RWPE2 (cell line): ENCODE data around the gene RRP8.

Experiments used
- ATAC-seq: fragments of 200-7000 bp; cut with Tn5 transposase; 3 replicates; pipeline ENCODE4 v1.9.1; 2021; ENCODE audit warnings: low read depth
- DNase-seq: peaks from one replicate; pipeline ENCODE4 v3.0.0-alpha.2; 2020; ENCODE audit warnings: low spot score
- H3K27ac ChIP-seq: fragments of 450-650 bp; 2 replicates; pipeline ENCODE4 v1.5.1; 2017; ENCODE audit warnings: mild to moderate bottlenecking; ENCODE audit not compliant: poor library complexity, severe bottlenecking
- H3K27me3 ChIP-seq: fragments of 250-450 bp; sonication (Bioruptor Pico); 2 replicates; pipeline ENCODE4 v1.5.1; 2021; ENCODE audit warnings: mild to moderate bottlenecking, moderate library complexity; ENCODE audit not compliant: insufficient read depth, poor library complexity, severe bottlenecking
- H3K36me3 ChIP-seq: fragments of 250-450 bp; sonication (Bioruptor Pico); 2 replicates; pipeline ENCODE4 v1.5.1; 2020; ENCODE audit warnings: low read depth, mild to moderate bottlenecking, moderate library complexity
- H3K4me1 ChIP-seq: fragments of 250-450 bp; sonication (Bioruptor Pico); 2 replicates; pipeline ENCODE4 v1.5.1; 2021; ENCODE audit warnings: mild to moderate bottlenecking, moderate library complexity; ENCODE audit not compliant: insufficient read depth, poor library complexity, severe bottlenecking
- H3K4me3 ChIP-seq: fragments of 250-450 bp; sonication (Bioruptor Pico); 2 replicates; pipeline ENCODE4 v1.5.1; 2021; ENCODE audit warnings: mild to moderate bottlenecking, moderate library complexity; ENCODE audit not compliant: severe bottlenecking
- H3K9me3 ChIP-seq: fragments of 250-450 bp; sonication (Bioruptor Pico); 2 replicates; pipeline ENCODE4 v1.5.1; 2021; ENCODE audit warnings: mild to moderate bottlenecking, moderate library complexity; ENCODE audit not compliant: severe bottlenecking
- TF ChIP-seq, protein P1 (sequence below): fragments of 450-650 bp; IDR thresholded peaks from one replicate; pipeline ENCODE4 v1.5.1; 2017; ENCODE audit warnings: mild to moderate bottlenecking, moderate library complexity; ENCODE audit not compliant: poor library complexity, severe bottlenecking

Gene RRP8

DNA sequence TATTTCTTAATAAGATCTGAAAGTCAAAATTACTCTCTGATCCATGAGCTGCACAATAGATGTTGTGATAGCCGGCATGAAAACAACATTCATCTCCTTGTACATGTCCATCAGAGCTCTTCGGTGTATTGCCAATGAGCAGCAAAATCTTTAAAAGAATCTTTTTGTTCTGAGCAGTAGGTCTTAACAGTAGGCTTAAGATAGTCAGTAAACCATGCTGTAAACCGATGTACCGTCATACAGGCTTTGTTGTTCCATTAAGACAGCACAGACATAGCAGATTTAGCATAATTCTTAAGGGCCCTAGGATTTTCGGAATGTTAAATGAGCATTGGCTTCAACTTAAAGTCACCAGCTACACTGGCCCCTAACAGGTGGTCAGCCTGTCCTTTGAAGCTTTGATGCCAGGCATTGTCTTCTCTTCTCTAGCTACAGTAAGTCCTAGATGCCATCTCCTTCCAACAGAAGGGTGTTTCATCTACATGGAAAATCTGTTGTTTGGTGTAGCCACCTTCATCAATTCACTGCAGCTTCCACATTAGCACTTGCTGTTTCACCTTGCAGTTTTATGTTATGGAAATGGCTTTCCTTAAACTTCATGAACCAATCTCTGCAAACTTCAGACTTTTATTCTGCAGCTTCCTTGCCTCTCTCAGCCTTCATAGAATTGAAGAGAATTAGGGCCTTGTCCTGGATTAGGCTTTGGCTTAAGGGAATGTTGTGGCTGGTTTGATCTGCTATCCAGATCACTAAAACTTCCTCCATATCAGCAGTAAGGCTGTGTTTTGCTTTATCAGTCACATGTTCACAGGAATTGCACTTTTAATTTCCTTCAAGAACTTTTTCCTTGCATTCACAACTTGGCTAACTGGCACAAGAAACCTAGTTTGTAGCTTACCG, 28.4 kb downstream of the RRP8 start:
- DNase-seq (no peak), ATAC-seq (no peak)
- H3K4me1 ChIP-seq, result no peaks in the 10 kb centered on the region
- no peak overlapping the region for H3K27ac ChIP-seq
- no peaks in the 10 kb centered on the region for H3K27me3 ChIP-seq
- H3K36me3 ChIP-seq, result no peaks in the 10 kb centered on the region
- H3K4me3 ChIP-seq, result no peak overlapping the region
- TF ChIP-seq, protein P1, sequence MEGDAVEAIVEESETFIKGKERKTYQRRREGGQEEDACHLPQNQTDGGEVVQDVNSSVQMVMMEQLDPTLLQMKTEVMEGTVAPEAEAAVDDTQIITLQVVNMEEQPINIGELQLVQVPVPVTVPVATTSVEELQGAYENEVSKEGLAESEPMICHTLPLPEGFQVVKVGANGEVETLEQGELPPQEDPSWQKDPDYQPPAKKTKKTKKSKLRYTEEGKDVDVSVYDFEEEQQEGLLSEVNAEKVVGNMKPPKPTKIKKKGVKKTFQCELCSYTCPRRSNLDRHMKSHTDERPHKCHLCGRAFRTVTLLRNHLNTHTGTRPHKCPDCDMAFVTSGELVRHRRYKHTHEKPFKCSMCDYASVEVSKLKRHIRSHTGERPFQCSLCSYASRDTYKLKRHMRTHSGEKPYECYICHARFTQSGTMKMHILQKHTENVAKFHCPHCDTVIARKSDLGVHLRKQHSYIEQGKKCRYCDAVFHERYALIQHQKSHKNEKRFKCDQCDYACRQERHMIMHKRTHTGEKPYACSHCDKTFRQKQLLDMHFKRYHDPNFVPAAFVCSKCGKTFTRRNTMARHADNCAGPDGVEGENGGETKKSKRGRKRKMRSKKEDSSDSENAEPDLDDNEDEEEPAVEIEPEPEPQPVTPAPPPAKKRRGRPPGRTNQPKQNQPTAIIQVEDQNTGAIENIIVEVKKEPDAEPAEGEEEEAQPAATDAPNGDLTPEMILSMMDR, result no peak
- no peaks in the 10 kb centered on the region for H3K9me3 ChIP-seq

DNA sequence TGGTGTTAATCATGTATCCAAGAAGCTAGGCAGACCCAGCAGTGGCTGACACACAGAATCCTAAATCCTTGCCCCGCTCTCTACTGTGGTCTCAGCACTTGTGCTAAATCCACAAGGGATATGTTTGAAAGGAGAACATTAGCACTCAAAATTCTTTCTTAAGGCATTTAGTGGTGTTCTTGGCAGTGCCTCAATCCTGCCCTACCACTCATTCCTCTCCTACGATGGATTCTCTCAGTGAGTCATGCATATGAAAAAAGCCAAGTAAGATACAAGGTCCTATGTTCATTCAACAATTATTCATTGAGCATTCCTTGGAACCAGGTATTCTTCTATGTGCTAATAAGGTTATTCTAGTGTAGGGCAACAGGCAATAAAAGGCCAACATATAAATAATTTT, 31.2 kb downstream of the RRP8 start:
- Histone ChIP-seq H3K9me3 (no peaks in the 10 kb centered on the region), H3K36me3 (no peaks in the 10 kb centered on the region), H3K4me1 (no peaks in the 10 kb centered on the region), H3K27me3 (no peaks in the 10 kb centered on the region), H3K4me3 (no peak overlapping the region), H3K27ac (no peak overlapping the region)
- DNase-seq (no peak), ATAC-seq (peak; percentile 52; the same call in 2 of the 3 replicates)
- TF ChIP-seq, protein P1, result no peak

DNA sequence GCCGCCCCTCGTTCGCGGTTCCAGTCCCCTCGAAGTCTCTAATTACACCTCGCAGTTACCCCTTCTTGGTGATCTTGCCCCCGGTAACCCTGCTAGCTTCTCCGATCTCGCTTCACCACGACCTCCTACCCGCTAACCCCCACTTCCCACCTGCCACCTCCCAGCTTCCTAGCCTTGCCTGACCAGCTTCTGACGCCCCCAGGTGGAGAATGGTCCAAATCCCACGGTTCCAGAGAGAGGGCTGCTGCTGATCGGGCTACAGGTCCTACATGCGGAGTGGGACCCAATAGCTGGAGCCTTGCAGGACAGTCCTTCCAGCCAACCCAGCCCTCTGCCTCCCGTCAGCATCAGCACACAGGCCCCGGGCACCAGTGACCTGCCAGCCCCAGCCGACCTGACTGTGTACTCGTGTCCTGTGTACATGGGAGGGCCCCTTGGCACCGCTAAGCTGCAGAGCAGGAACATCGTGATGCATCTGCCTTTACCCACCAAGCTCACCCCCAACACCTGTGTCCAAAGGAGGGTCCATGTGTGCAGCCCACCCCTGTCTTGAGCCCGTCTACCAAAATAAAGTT, 31.9 kb downstream of the RRP8 start:
- DNase-seq (no peak), ATAC-seq (no peak)
- H3K27ac ChIP-seq, result no peak overlapping the region
- no peak overlapping the region for H3K4me3 ChIP-seq
- H3K9me3 ChIP-seq, result no peaks in the 10 kb centered on the region
- TF ChIP-seq, protein P1, result no peak
- H3K36me3 ChIP-seq, result no peaks in the 10 kb centered on the region
- no peaks in the 10 kb centered on the region for H3K4me1 ChIP-seq
- no peaks in the 10 kb centered on the region for H3K27me3 ChIP-seq

DNA sequence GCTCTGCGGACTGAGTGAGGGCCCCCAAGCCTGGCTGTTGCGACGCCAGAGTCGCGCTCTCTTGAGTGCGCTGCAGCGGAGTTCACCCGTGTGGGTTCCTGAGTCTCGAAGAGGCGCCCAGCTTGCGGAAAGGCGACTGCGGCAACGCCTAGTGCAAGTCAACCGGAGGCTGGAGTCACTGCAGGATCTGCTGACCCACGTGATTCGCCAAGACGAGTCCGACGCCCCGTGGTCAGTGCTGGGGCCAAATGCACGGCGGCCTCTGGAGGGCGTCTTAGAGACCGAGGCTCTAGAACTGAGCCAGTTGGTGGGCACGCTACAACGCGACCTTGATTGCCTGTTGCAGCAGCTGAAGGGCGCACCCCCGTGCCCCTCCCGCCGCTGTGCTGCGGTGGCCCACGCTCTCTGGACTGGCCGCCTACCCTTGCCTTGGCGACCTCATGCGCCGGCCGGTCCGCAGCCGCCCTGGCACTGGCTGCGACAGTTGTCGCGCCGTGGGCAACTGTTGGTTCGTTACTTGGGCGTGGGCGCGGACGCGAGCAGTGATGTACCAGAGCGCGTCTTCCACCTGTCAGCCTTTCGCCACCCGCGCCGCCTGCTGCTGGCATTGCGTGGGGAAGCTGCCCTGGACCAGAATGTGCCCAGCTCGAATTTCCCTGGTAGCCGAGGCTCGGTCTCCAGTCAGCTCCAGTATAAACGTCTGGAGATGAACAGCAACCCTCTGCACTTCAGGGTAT, 32.6 kb downstream of the RRP8 start:
- ATAC-seq, result no peak
- DNase-seq, result no peak

More for the DNA sequence above, 32.6 kb downstream of the RRP8 start:
- H3K27me3 ChIP-seq, result no peaks in the 10 kb centered on the region
- TF ChIP-seq, protein P1, result no peak
- H3K36me3 ChIP-seq, result no peaks in the 10 kb centered on the region
- H3K27ac ChIP-seq, result no peak overlapping the region
- H3K4me3 ChIP-seq, result no peak overlapping the region
- no peaks in the 10 kb centered on the region for H3K9me3 ChIP-seq
- no peaks in the 10 kb centered on the region for H3K4me1 ChIP-seq
